Neural progenitor cell (in vitro differentiated cells): ENCODE data around the gene CENPP. TPM values are rescaled to one million over a fixed set of nuclear protein-coding genes. Genes with fewer than 3 reads are reported as not detected.
A peak's percentile ranks its signal among the peaks of the same experiment; 100 is the strongest.

Experiments
- DNase-seq: peaks from one replicate; pipeline ENCODE4 v3.0.0-alpha.2; 2016; ENCODE audit warnings: low spot score
- H2AFZ ChIP-seq: fragments of 200-600 bp; sonication (generic); replicated peaks from 2 replicates; pipeline ENCODE4 v1.6.1; 2016; ENCODE audit warnings: antibody characterized with exemption
- H3F3A ChIP-seq: fragments of 200-600 bp; sonication (generic); 2 replicates; pipeline ENCODE4 v1.6.1; 2016; ENCODE audit warnings: antibody characterized with exemption, low read depth
- H3K27ac ChIP-seq: fragments of 200-600 bp; sonication (generic); 2 replicates; pipeline ENCODE4 v1.5.1; 2016; ENCODE audit warnings: mild to moderate bottlenecking
- H3K27me3 ChIP-seq: fragments of 200-600 bp; sonication (generic); 2 replicates; pipeline ENCODE4 v1.6.1; 2016; ENCODE audit warnings: mild to moderate bottlenecking, moderate library complexity
- H3K36me3 ChIP-seq: fragments of 200-600 bp; sonication (generic); 2 replicates; pipeline ENCODE4 v1.5.1; 2016
- H3K4me1 ChIP-seq: fragments of 200-600 bp; sonication (generic); 2 replicates; pipeline ENCODE4 v1.6.1; 2016; ENCODE audit warnings: mixed run types
- H3K4me2 ChIP-seq: fragments of 200-600 bp; sonication (generic); 2 replicates; pipeline ENCODE4 v1.6.1; 2016
- H3K4me3 ChIP-seq: fragments of 200-600 bp; sonication (generic); 2 replicates; pipeline ENCODE4 v1.5.1; 2016
- H3K79me2 ChIP-seq: fragments of 200-600 bp; sonication (generic); 2 replicates; pipeline ENCODE4 v1.6.1; 2016; ENCODE audit warnings: low read depth
- H3K9ac ChIP-seq: fragments of 200-600 bp; sonication (generic); 2 replicates; pipeline ENCODE4 v1.6.1; 2016
- H3K9me3 ChIP-seq: fragments of 200-600 bp; sonication (generic); 2 replicates; pipeline ENCODE4 v1.5.1; 2016; ENCODE audit warnings: low read depth
- H4K20me1 ChIP-seq: fragments of 200-600 bp; sonication (generic); 2 replicates; pipeline ENCODE4 v1.6.1; 2016; ENCODE audit warnings: low read depth
- H3K27ac Mint-ChIP-seq: 3 replicates; pipeline ENCODE4 v1.8.0; 2021; ENCODE audit warnings: mixed read lengths
- H3K27me3 Mint-ChIP-seq: 2 replicates; pipeline ENCODE4 v1.8.0; 2022; ENCODE audit warnings: low read depth, mild to moderate bottlenecking, inconsistent platforms, moderate library complexity, mixed read lengths; ENCODE audit not compliant: insufficient read depth
- H3K36me3 Mint-ChIP-seq: 3 replicates; pipeline ENCODE4 v1.8.0; 2021; ENCODE audit warnings: mixed read lengths
- H3K4me1 Mint-ChIP-seq: 3 replicates; pipeline ENCODE4 v1.8.0; 2021; ENCODE audit warnings: mixed read lengths
- H3K4me3 Mint-ChIP-seq: 3 replicates; pipeline ENCODE4 v1.8.0; 2021; ENCODE audit warnings: mild to moderate bottlenecking, moderate library complexity, mixed read lengths
- H3K9me3 Mint-ChIP-seq: 3 replicates; pipeline ENCODE4 v1.8.0; 2020; ENCODE audit warnings: mixed read lengths
- CTCF ChIP-seq: fragments of 200-600 bp; sonication (generic); IDR thresholded peaks from 2 replicates; pipeline ENCODE4 v1.5.1; 2017; ENCODE audit warnings: antibody characterized with exemption, mild to moderate bottlenecking
- EZH2 ChIP-seq: fragments of 200-600 bp; sonication (generic); IDR thresholded peaks from 2 replicates; pipeline ENCODE4 v1.6.1; 2017; ENCODE audit warnings: antibody characterized with exemption, mild to moderate bottlenecking, moderate library complexity
- EZH2phosphoT487 ChIP-seq: fragments of 200-600 bp; sonication (generic); IDR thresholded peaks from 2 replicates; pipeline ENCODE4 v1.6.1; 2017; ENCODE audit warnings: antibody characterized with exemption
- total RNA-seq: library from RNA; depleted of rRNA; stranded (reverse); fragments of >200 nt; gene quantifications from 2 replicates; pipeline ENCODE4 v1.2.3, GENCODE V29; 2015; ENCODE audit warnings: low replicate concordance

The CENPP gene
- total RNA-seq, 1 donor from 2014 or later, result 10.7 TPM

GRCh38 chr9:92486371-92486770, 160.6 kb downstream of the CENPP start:
- H3K27me3 ChIP-seq, result no peaks in the 10 kb centered on the region
- H3K9me3 ChIP-seq, result no peaks in the 10 kb centered on the region
- no peaks in the 10 kb centered on the region for H3K79me2 ChIP-seq
- Mint-ChIP-seq H3K9me3 (no peaks in the 10 kb centered on the region), H3K4me1 (no peaks in the 10 kb centered on the region), H3K36me3 (no peaks in the 10 kb centered on the region), H3K4me3 (no peak overlapping the region), H3K27me3 (peaks cover 2% of the 10 kb centered on the region), H3K27ac (no peak overlapping the region)
- H3F3A ChIP-seq, result no peaks in the 10 kb centered on the region
- no peak overlapping the region for H3K27ac ChIP-seq
- H3K36me3 ChIP-seq, result no peaks in the 10 kb centered on the region
- H3K4me3 ChIP-seq, result no peak overlapping the region
- no peak for DNase-seq
- H2AFZ ChIP-seq, result no peak overlapping the region
- H3K4me2 ChIP-seq, result no peak overlapping the region
- TF ChIP-seq EZH2phosphoT487 (no peak), EZH2 (no peak), CTCF (no peak)
- no peaks in the 10 kb centered on the region for H4K20me1 ChIP-seq
- no peak overlapping the region for H3K9ac ChIP-seq
- no peaks in the 10 kb centered on the region for H3K4me1 ChIP-seq

GRCh38 chr9:92488681-92489550, 163.2 kb downstream of the CENPP start:
- Histone ChIP-seq H4K20me1 (no peaks in the 10 kb centered on the region), H3K27ac (no peak overlapping the region), H2AFZ (no peak overlapping the region), H3F3A (no peaks in the 10 kb centered on the region), H3K9me3 (no peaks in the 10 kb centered on the region), H3K4me2 (no peak overlapping the region), H3K4me1 (no peaks in the 10 kb centered on the region), H3K36me3 (no peaks in the 10 kb centered on the region), H3K9ac (no peak overlapping the region), H3K4me3 (no peak overlapping the region), H3K79me2 (no peaks in the 10 kb centered on the region), H3K27me3 (no peaks in the 10 kb centered on the region)
- TF ChIP-seq EZH2 (no peak), EZH2phosphoT487 (no peak), CTCF (no peak)
- H3K4me3 Mint-ChIP-seq, result no peak overlapping the region
- H3K4me1 Mint-ChIP-seq, result no peaks in the 10 kb centered on the region
- H3K27me3 Mint-ChIP-seq, result no peaks in the 10 kb centered on the region
- DNase-seq, result no peak
- no peaks in the 10 kb centered on the region for H3K9me3 Mint-ChIP-seq
- no peak overlapping the region for H3K27ac Mint-ChIP-seq
- H3K36me3 Mint-ChIP-seq, result no peaks in the 10 kb centered on the region

GRCh38 chr9:92492781-92493401, 167.1 kb downstream of the CENPP start:
- Histone ChIP-seq H3K4me3 (no peak overlapping the region), H3K9me3 (no peaks in the 10 kb centered on the region), H4K20me1 (no peaks in the 10 kb centered on the region), H3K4me1 (no peaks in the 10 kb centered on the region), H3F3A (no peaks in the 10 kb centered on the region), H3K4me2 (no peak overlapping the region), H3K79me2 (no peaks in the 10 kb centered on the region), H3K27me3 (no peaks in the 10 kb centered on the region), H3K9ac (no peak overlapping the region), H2AFZ (no peak overlapping the region), H3K27ac (no peak overlapping the region), H3K36me3 (no peaks in the 10 kb centered on the region)
- H3K4me3 Mint-ChIP-seq, result no peak overlapping the region
- DNase-seq, result peak; percentile 31
- H3K9me3 Mint-ChIP-seq, result no peaks in the 10 kb centered on the region
- no peaks in the 10 kb centered on the region for H3K36me3 Mint-ChIP-seq
- no peaks in the 10 kb centered on the region for H3K27me3 Mint-ChIP-seq
- H3K27ac Mint-ChIP-seq, result no peak overlapping the region
- TF ChIP-seq CTCF (no peak), EZH2phosphoT487 (no peak), EZH2 (no peak)
- no peaks in the 10 kb centered on the region for H3K4me1 Mint-ChIP-seq
